IMR-90 (cell line): ENCODE data around the gene SAMD4B. TPM values are rescaled to one million over a fixed set of nuclear protein-coding genes. Genes with fewer than 3 reads are reported as not detected.

Experiments
- ATAC-seq: fragments of 200-7000 bp; cut with Tn5 transposase; 2 replicates; pipeline ENCODE4 v1.9.1; 2020; ENCODE audit warnings: low read depth, mild to moderate bottlenecking, moderate library complexity
- BruUV-seq: library from RNA; stranded (reverse); fragments of 400-500 nt; replicated peaks from 2 replicates; lab custom pipeline; 2021; lab: Mats Ljungman, UMichigan
- CTCF ChIA-PET: fragments of 300-600 bp; formaldehyde crosslinking; extraction: SDS; loops from one replicate; lab custom pipeline; 2021; ENCODE audit warnings: antibody characterized with exemption; lab: Yijun Ruan, JAX
- POLR2A ChIA-PET: fragments of 300-600 bp; sonication (Branson Sonifier 250); formaldehyde crosslinking; loops from one replicate; lab custom pipeline; 2022; ENCODE audit warnings: antibody characterized with exemption; ENCODE audit not compliant: unreplicated experiment; lab: Charles Lee
- DNase-seq: peaks from one replicate; pipeline ENCODE4 v3.0.0; 2013
- H2AFZ ChIP-seq: replicated peaks from 2 replicates; pipeline ENCODE3; 2013; ENCODE audit warnings: low read length, mild to moderate bottlenecking; ENCODE audit not compliant: poor library complexity
- H2AK5ac ChIP-seq: 2 replicates; pipeline ENCODE4 v1.6.1; 2013; ENCODE audit warnings: low read depth, low read length, inconsistent platforms
- H2AK9ac ChIP-seq: replicated peaks from 2 replicates; pipeline ENCODE3; 2013; ENCODE audit warnings: mild to moderate bottlenecking, low read depth, low read length, moderate library complexity; ENCODE audit not compliant: poor library complexity
- H2BK120ac ChIP-seq: 2 replicates; pipeline ENCODE4 v1.6.1; 2013; ENCODE audit warnings: low read depth, low read length, inconsistent platforms
- H2BK15ac ChIP-seq: 3 replicates; pipeline ENCODE4 v1.6.1; 2013; ENCODE audit warnings: low read depth, low read length, inconsistent platforms
- H2BK20ac ChIP-seq: 2 replicates; pipeline ENCODE4 v1.6.1; 2013; ENCODE audit warnings: low read depth, mild to moderate bottlenecking, inconsistent platforms, low read length, moderate library complexity
- H2BK5ac ChIP-seq: 2 replicates; pipeline ENCODE4 v1.6.1; 2013; ENCODE audit warnings: mild to moderate bottlenecking, low read depth, low read length, inconsistent platforms; ENCODE audit not compliant: poor library complexity, severe bottlenecking
- H3K14ac ChIP-seq: replicated peaks from 2 replicates; pipeline ENCODE4 v1.6.1; 2013; ENCODE audit warnings: low read depth, low read length, inconsistent platforms
- H3K18ac ChIP-seq: 2 replicates; pipeline ENCODE4 v1.6.1; 2013; ENCODE audit warnings: low read depth, low read length, control low read depth
- H3K23ac ChIP-seq: 2 replicates; pipeline ENCODE4 v1.6.1; 2013; ENCODE audit warnings: low read depth, low read length, inconsistent platforms
- H3K27ac ChIP-seq: 2 replicates; pipeline ENCODE4 v1.5.1; 2013; ENCODE audit warnings: mild to moderate bottlenecking, control low read depth, low read length; ENCODE audit not compliant: insufficient read depth
- H3K27me3 ChIP-seq: 2 replicates; pipeline ENCODE4 v1.6.1; 2013; ENCODE audit warnings: low read length; ENCODE audit not compliant: control insufficient read depth, insufficient read depth
- H3K36me3 ChIP-seq: 2 replicates; pipeline ENCODE4 v1.6.1; 2013; ENCODE audit warnings: low read length, mixed read lengths; ENCODE audit not compliant: control insufficient read depth, insufficient read depth
- H3K4ac ChIP-seq: 2 replicates; pipeline ENCODE4 v1.6.1; 2013; ENCODE audit warnings: low read depth, low read length, inconsistent platforms
- H3K4me1 ChIP-seq: 2 replicates; pipeline ENCODE4 v1.6.1; 2013; ENCODE audit warnings: low read length, mixed read lengths; ENCODE audit not compliant: control insufficient read depth, insufficient read depth
- H3K4me2 ChIP-seq: 2 replicates; pipeline ENCODE4 v1.6.1; 2013; ENCODE audit warnings: low read depth, mild to moderate bottlenecking, control low read depth, low read length, moderate library complexity
- H3K4me3 ChIP-seq: 2 replicates; pipeline ENCODE4 v1.5.1; 2013; ENCODE audit warnings: low read depth, mild to moderate bottlenecking, control low read depth, low read length, moderate library complexity; ENCODE audit not compliant: insufficient read depth
- H3K56ac ChIP-seq: 2 replicates; pipeline ENCODE4 v1.6.1; 2013; ENCODE audit warnings: low read length, inconsistent platforms; ENCODE audit not compliant: insufficient read depth; ENCODE audit errors: extremely low read depth
- H3K79me1 ChIP-seq, 2 experiments: 2 replicates each; pipeline ENCODE4 v1.6.1; 2013; ENCODE audit warnings: low read length in 2 of 2, inconsistent platforms in 1 of 2, low read depth in 1 of 2
- H3K9ac ChIP-seq: 2 replicates; pipeline ENCODE4 v1.6.1; 2013; ENCODE audit warnings: low read depth, low read length, control low read depth
- H3K9me1 ChIP-seq: 2 replicates; pipeline ENCODE4 v1.6.1; 2013; ENCODE audit warnings: low read length, inconsistent platforms; ENCODE audit not compliant: insufficient read depth
- H3K9me3 ChIP-seq: 2 replicates; pipeline ENCODE4 v1.6.1; 2013; ENCODE audit warnings: low read length; ENCODE audit not compliant: control insufficient read depth, insufficient read depth
- H4K20me1 ChIP-seq: 2 replicates; pipeline ENCODE4 v1.6.1; 2013; ENCODE audit warnings: low read length, inconsistent platforms; ENCODE audit not compliant: insufficient read depth
- H4K5ac ChIP-seq: 2 replicates; pipeline ENCODE4 v1.6.1; 2013; ENCODE audit warnings: mild to moderate bottlenecking, low read depth, low read length, control low read depth
- H4K8ac ChIP-seq, 2 experiments: 2 replicates each; pipeline ENCODE4 v1.6.1; 2013; ENCODE audit warnings: low read depth in 2 of 2, low read length in 2 of 2, control low read depth in 1 of 2, inconsistent platforms in 1 of 2
- H4K91ac ChIP-seq: 2 replicates; pipeline ENCODE4 v1.6.1; 2013; ENCODE audit warnings: low read depth, low read length, inconsistent platforms; ENCODE audit not compliant: insufficient read depth
- BHLHE40 ChIP-seq: fragments of 150-350 bp; IDR thresholded peaks from 2 replicates; pipeline ENCODE4 v1.6.1; 2016; ENCODE audit warnings: mild to moderate bottlenecking, low read depth, low read length
- CHD1 ChIP-seq: IDR thresholded peaks from 2 replicates; pipeline ENCODE4 v1.6.1; 2012; ENCODE audit warnings: low read depth, low read length, improper control_type of control experiment
- MAZ ChIP-seq: IDR thresholded peaks from 2 replicates; pipeline ENCODE4 v1.6.1; 2012; ENCODE audit warnings: low read depth, mild to moderate bottlenecking, low read length, improper control_type of control experiment, moderate library complexity, borderline replicate concordance
- MXI1 ChIP-seq: IDR thresholded peaks from 2 replicates; pipeline ENCODE4 v1.6.1; 2012; ENCODE audit warnings: low read depth, mild to moderate bottlenecking, low read length, moderate library complexity, borderline replicate concordance
- RAD21 ChIP-seq: IDR thresholded peaks from 2 replicates; pipeline ENCODE4 v1.6.1; 2012; ENCODE audit warnings: low read length, improper control_type of control experiment
- RCOR1 ChIP-seq: IDR thresholded peaks from 2 replicates; pipeline ENCODE4 v1.6.1; 2012; ENCODE audit warnings: mild to moderate bottlenecking, low read length, improper control_type of control experiment; ENCODE audit not compliant: insufficient replicate concordance
- RFX5 ChIP-seq: IDR thresholded peaks from 2 replicates; pipeline ENCODE4 v1.8.0; 2012; ENCODE audit warnings: low read depth, mild to moderate bottlenecking, low read length, moderate library complexity
- WGBS, 2 experiments: methylation state at CpG; one replicate each; pipeline versions ENCODE4 v1.1.5 to v1.1.7; 2013; ENCODE audit warnings: missing lambda C conversion rate in 2 of 2; ENCODE audit not compliant: insufficient read length in 1 of 2; ENCODE audit errors: extremely low coverage in 2 of 2; 5-methylcytosine and 5-hydroxymethylcytosine counted together
- dilution Hi-C: fragments of 300-500 bp; cut with HindIII; formaldehyde crosslinking; loops from one replicate; pipeline ENCODE4 v1.14.3; 2018; ENCODE audit warnings: low sequenced_read_pairs; ENCODE audit not compliant: unreplicated experiment
- in situ Hi-C: fragments of 300-500 bp; cut with MboI; formaldehyde crosslinking; loops from 3 replicates; pipeline ENCODE4 v1.14.3; 2019; ENCODE audit warnings: low sequenced_read_pairs, inconsistent platforms, mixed read lengths
- intact Hi-C: fragments of 100-400 bp; cut with micrococcal nuclease; formaldehyde crosslinking; loops from 2 replicates; pipeline ENCODE4 v1.10.0; 2022
- polyA plus RNA-seq, 3 experiments: library from polyadenylated mRNA; depleted of rRNA; stranded (reverse); fragments of >200 nt; gene quantifications; 2 replicates each; pipeline ENCODE4 v1.2.3, GENCODE V29; 2012; ENCODE audit warnings: low replicate concordance in 1 of 3
- total RNA-seq: library from RNA; depleted of rRNA; stranded (reverse); fragments of >200 nt; gene quantifications from 2 replicates; pipeline ENCODE4 v1.2.3, GENCODE V29; 2012
- TF ChIP-seq, protein P1 (sequence below): fragments of 150-350 bp; IDR thresholded peaks from 2 replicates; pipeline ENCODE4 v1.6.1; 2016; ENCODE audit warnings: low read depth, mild to moderate bottlenecking, low read length, moderate library complexity, borderline replicate concordance
- TF ChIP-seq, protein P2 (sequence below): conservative IDR thresholded peaks from 2 replicates; pipeline ENCODE4 v1.5.1; 2012; ENCODE audit warnings: mild to moderate bottlenecking, low read depth, low read length, improper control_type of control experiment

The SAMD4B gene
- total and polyA plus RNA-seq, 2 of the 4 experiments (the other 2 are of a cell fraction) = 18.3 to 97.2 TPM

DNA sequence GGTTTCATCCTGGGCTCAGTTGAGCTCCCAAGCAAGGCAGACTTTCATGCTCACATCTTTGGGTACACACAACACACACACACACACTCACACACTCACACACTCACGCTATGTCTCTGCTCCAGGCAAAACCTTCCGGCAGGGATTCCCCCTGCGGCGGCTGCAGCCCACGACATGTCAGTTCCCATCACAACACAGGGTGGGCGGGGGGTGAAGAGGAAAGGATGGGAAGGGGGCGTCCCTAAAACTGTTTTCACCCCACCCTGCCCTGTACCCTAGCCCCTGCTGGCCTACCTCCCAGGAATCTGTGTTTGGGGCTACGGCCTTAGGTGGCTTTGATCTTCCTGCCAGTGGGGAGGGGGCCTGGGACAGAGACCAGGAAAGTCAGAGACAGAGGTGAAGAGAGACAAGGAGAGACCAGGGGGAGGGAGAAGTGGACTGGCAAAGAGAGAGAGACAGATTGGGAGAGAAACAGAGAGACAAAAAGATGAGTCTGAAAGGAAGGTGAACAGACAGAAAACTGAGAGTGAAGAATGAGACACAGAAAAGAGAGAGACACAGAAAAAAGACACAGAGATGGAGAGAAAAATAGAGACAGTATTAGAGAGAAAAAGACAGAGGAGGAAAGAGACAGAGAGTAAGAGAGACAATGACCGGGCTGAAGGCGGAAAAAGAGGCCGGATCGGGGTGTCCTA is 25.4 kb upstream of the SAMD4B start:
- Histone ChIP-seq H2BK5ac (no peak overlapping the region), H2BK20ac (no peak overlapping the region), H3K4me1 (peaks cover 2% of the 10 kb centered on the region; the same call in 1 of the 2 replicates), H3K4ac (no peak overlapping the region), H3K18ac (no peak overlapping the region), H3K9me1 (no peaks in the 10 kb centered on the region), H2BK15ac (no peak overlapping the region), H3K27me3 (peaks cover 23% of the 10 kb centered on the region), H3K4me3 (no peak overlapping the region), H2AK9ac (no peak overlapping the region), H3K9me3 (no peaks in the 10 kb centered on the region), H3K36me3 (no peaks in the 10 kb centered on the region), H3K14ac (no peak overlapping the region), H3K79me1 (no peaks in the 10 kb centered on the region), H4K91ac (no peak overlapping the region), H3K9ac (no peak overlapping the region), H2AK5ac (no peak overlapping the region), H4K5ac (no peak overlapping the region), H3K4me2 (no peak overlapping the region), H2AFZ (no peak overlapping the region), H3K27ac (no peak overlapping the region), H4K20me1 (no peaks in the 10 kb centered on the region; the same call in 1 of the 2 replicates), H3K23ac (no peak overlapping the region), H2BK120ac (no peak overlapping the region), H4K8ac (no peak overlapping the region), H3K56ac (no peak overlapping the region)
- POLR2A ChIA-PET = no interaction called here
- no peak for TF ChIP-seq RAD21
- TF ChIP-seq MAZ = no peak
- TF ChIP-seq MXI1 = no peak
- TF ChIP-seq, protein P1, sequence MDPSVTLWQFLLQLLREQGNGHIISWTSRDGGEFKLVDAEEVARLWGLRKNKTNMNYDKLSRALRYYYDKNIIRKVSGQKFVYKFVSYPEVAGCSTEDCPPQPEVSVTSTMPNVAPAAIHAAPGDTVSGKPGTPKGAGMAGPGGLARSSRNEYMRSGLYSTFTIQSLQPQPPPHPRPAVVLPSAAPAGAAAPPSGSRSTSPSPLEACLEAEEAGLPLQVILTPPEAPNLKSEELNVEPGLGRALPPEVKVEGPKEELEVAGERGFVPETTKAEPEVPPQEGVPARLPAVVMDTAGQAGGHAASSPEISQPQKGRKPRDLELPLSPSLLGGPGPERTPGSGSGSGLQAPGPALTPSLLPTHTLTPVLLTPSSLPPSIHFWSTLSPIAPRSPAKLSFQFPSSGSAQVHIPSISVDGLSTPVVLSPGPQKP = no peak
- TF ChIP-seq RFX5 = no peak
- TF ChIP-seq, protein P2, sequence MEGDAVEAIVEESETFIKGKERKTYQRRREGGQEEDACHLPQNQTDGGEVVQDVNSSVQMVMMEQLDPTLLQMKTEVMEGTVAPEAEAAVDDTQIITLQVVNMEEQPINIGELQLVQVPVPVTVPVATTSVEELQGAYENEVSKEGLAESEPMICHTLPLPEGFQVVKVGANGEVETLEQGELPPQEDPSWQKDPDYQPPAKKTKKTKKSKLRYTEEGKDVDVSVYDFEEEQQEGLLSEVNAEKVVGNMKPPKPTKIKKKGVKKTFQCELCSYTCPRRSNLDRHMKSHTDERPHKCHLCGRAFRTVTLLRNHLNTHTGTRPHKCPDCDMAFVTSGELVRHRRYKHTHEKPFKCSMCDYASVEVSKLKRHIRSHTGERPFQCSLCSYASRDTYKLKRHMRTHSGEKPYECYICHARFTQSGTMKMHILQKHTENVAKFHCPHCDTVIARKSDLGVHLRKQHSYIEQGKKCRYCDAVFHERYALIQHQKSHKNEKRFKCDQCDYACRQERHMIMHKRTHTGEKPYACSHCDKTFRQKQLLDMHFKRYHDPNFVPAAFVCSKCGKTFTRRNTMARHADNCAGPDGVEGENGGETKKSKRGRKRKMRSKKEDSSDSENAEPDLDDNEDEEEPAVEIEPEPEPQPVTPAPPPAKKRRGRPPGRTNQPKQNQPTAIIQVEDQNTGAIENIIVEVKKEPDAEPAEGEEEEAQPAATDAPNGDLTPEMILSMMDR = no peak
- TF ChIP-seq BHLHE40 = no peak
- no peak for TF ChIP-seq CHD1
- TF ChIP-seq RCOR1 = no peak
- no peak for ATAC-seq
- no peak for DNase-seq
- dilution Hi-C loops (no loop called here), intact Hi-C loops (no loop called here), in situ Hi-C loops (no loop called here)
- CTCF ChIA-PET = no interaction called here
- no TSS peak for BruUV-seq
- WGBS, 2 experiments = no CpG with 5 or more reads among the region's 12 CpGs
